Tibial nerve (tissue), 4 donors: ENCODE data around the gene ANKRD49. TPM values are rescaled to one million over a fixed set of nuclear protein-coding genes. Genes with fewer than 3 reads are reported as not detected.

Source experiments
- DNase-seq, 2 donors: peaks; one replicate each; pipeline ENCODE4 v3.0.0-alpha.2; 2019; ENCODE audit warnings: low spot score in 2 of 2
- H3K27ac ChIP-seq, 4 donors: fragments of 200-600 bp; sonication (generic) in 3 of 4; one replicate each; pipeline ENCODE4 v1.5.1; 2017 to 2019; ENCODE audit warnings: mild to moderate bottlenecking in 1 of 4
- H3K27me3 ChIP-seq, 2 donors: fragments of 200-600 bp; sonication (generic) in 1 of 2; one replicate each; pipeline versions ENCODE4 v1.5.1 to v1.6.0; 2017 to 2019
- H3K36me3 ChIP-seq, 3 donors: fragments of 200-600 bp; sonication (generic); one replicate each; pipeline ENCODE4 v1.5.1; 2018 to 2019
- H3K4me1 ChIP-seq, 4 donors: fragments of 200-600 bp; sonication (generic) in 3 of 4; one replicate each; pipeline ENCODE4 v1.5.1; 2017 to 2019
- H3K4me3 ChIP-seq, 4 donors: fragments of 200-600 bp; sonication (generic) in 3 of 4; one replicate each; pipeline ENCODE4 v1.5.1; 2017 to 2019; ENCODE audit warnings: mild to moderate bottlenecking in 1 of 4, moderate library complexity in 1 of 4
- H3K9me3 ChIP-seq, 4 donors: fragments of 200-600 bp; sonication (generic) in 3 of 4; one replicate each; pipeline ENCODE4 v1.5.1; 2017 to 2019
- CTCF ChIP-seq, 5 experiments: fragments of 200-600 bp in 3 of 5; fragments of 450-650 bp in 2 of 5; sonication (generic) in 3 of 5; IDR thresholded peaks; one replicate each; pipeline ENCODE4 v1.5.1; 2016 to 2019; ENCODE audit warnings: antibody characterized with exemption in 5 of 5, mild to moderate bottlenecking in 3 of 5, moderate library complexity in 2 of 5
- EP300 ChIP-seq, 2 donors: sonication (generic); formaldehyde crosslinking; IDR thresholded peaks; one replicate each; pipeline ENCODE4 v1.6.1; 2017; ENCODE audit warnings: antibody characterized with exemption in 2 of 2, mild to moderate bottlenecking in 1 of 2
- POLR2A ChIP-seq, 2 donors: fragments of 450-650 bp; IDR thresholded peaks; one replicate each; pipeline ENCODE4 v1.6.1; 2017; ENCODE audit warnings: antibody characterized with exemption in 2 of 2, mild to moderate bottlenecking in 2 of 2, moderate library complexity in 2 of 2
- WGBS, 2 donors: methylation state at CpG; one replicate each; pipeline ENCODE4 v1.1.5; 2018; 5-methylcytosine and 5-hydroxymethylcytosine counted together
- total RNA-seq, 4 donors: library from RNA; depleted of rRNA; stranded (reverse); fragments of >200 nt; gene quantifications; one replicate each; pipeline ENCODE4 v1.1.0, GENCODE V29; 2016

The ANKRD49 gene
- total RNA-seq, 4 donors from 2014 or later, result 9.2 to 44.9 (median 16.8) TPM

GRCh38 chr11:94526645-94527438 lies 33.1 kb downstream of the ANKRD49 start:
- H3K36me3 ChIP-seq, result no peaks in the 10 kb centered on the region
- no peaks in the 10 kb centered on the region for H3K9me3 ChIP-seq
- no peak for DNase-seq
- WGBS, 2 donors, result 77 to 82% methylated on average over 4 of the region's 4 CpGs
- H3K27me3 ChIP-seq, result no peaks in the 10 kb centered on the region
- H3K27ac ChIP-seq, result no peak overlapping the region
- TF ChIP-seq CTCF (IDR thresholded peaks at IDR 0.05), result no peak
- TF ChIP-seq POLR2A (IDR thresholded peaks at IDR 0.05), result no peak
- TF ChIP-seq EP300 (IDR thresholded peaks at IDR 0.05), result no peak
- H3K4me3 ChIP-seq, result no peak overlapping the region
- H3K4me1 ChIP-seq, result peaks cover 0 to 8% (median 0%) of the 10 kb centered on the region in 4 donors

- H3K4me3 ChIP-seq, result no peak overlapping the region
- TF ChIP-seq POLR2A (IDR thresholded peaks at IDR 0.05), result no peak
- TF ChIP-seq CTCF (IDR thresholded peaks at IDR 0.05), result no peak
- TF ChIP-seq EP300 (IDR thresholded peaks at IDR 0.05), result no peak
- H3K9me3 ChIP-seq, result no peaks in the 10 kb centered on the region
- DNase-seq, result no peak
- H3K4me1 ChIP-seq, result peaks cover 0 to 14% (median 0%) of the 10 kb centered on the region in 4 donors
- no peaks in the 10 kb centered on the region for H3K27me3 ChIP-seq
- no peak overlapping the region for H3K27ac ChIP-seq
- H3K36me3 ChIP-seq, result no peaks in the 10 kb centered on the region
Measured at GRCh38 chr11:94528551-94528950, 34.8 kb downstream of the ANKRD49 start.

DNA sequence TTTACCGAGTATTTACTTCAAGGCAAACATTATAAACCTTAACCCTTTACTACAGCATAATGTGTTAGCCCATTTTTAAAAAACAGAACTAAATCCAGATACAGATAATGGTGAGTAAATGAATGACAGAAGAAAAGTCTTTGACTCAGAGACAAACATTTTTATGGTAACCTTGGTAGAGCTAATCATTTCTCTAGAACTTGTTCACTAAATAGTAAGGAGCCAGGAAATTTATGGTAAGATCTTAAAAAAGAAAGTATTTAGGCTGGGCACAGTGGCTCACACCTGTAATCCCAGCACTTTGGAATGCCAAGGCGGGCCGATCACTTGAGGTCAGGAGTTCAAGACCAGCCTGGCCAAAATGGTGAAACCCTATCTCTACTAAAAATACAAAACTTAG lies 38.4 kb downstream of the ANKRD49 start:
- H3K4me3 ChIP-seq, result no peak overlapping the region
- H3K9me3 ChIP-seq, result no peaks in the 10 kb centered on the region
- peaks cover 0 to 18% (median 0%) of the 10 kb centered on the region in 4 donors for H3K4me1 ChIP-seq
- DNase-seq, result no peak
- WGBS, 2 donors, result 89 to 94% methylated on average over 3 of the region's 3 CpGs
- H3K27me3 ChIP-seq, result no peaks in the 10 kb centered on the region
- no peaks in the 10 kb centered on the region for H3K36me3 ChIP-seq
- no peak for TF ChIP-seq CTCF (IDR thresholded peaks at IDR 0.05)
- H3K27ac ChIP-seq, result no peak overlapping the region

GRCh38 chr11:94533206-94533605 lies 39.4 kb downstream of the ANKRD49 start:
- no peaks in the 10 kb centered on the region for H3K27me3 ChIP-seq
- no peak overlapping the region for H3K4me3 ChIP-seq
- H3K9me3 ChIP-seq, result no peaks in the 10 kb centered on the region
- no peaks in the 10 kb centered on the region for H3K36me3 ChIP-seq
- TF ChIP-seq EP300 (IDR thresholded peaks at IDR 0.05) (no peak), CTCF (IDR thresholded peaks at IDR 0.05) (no peak)
- WGBS, 2 donors, result 76 to 77% methylated on average over 1 of the region's 1 CpG
- DNase-seq, result no peak
- H3K4me1 ChIP-seq, result peaks cover 0 to 18% (median 0%) of the 10 kb centered on the region in 4 donors
- no peak overlapping the region for H3K27ac ChIP-seq

- Histone ChIP-seq H3K4me3 (no peak overlapping the region), H3K27ac (peak overlapping the region in 1 of 4 donors; percentile 47), H3K9me3 (no peaks in the 10 kb centered on the region), H3K36me3 (no peaks in the 10 kb centered on the region), H3K4me1 (peaks cover 0 to 18% (median 0%) of the 10 kb centered on the region in 4 donors), H3K27me3 (no peaks in the 10 kb centered on the region)
- TF ChIP-seq CTCF (IDR thresholded peaks at IDR 0.05), result no peak
- no peak for TF ChIP-seq POLR2A (IDR thresholded peaks at IDR 0.05)
- no peak for TF ChIP-seq EP300 (IDR thresholded peaks at IDR 0.05)
- DNase-seq, result no peak
- 59 to 70% methylated on average over 6 of the region's 6 CpGs for WGBS, 2 donors
Measured at GRCh38 chr11:94533696-94534630, 40.2 kb downstream of the ANKRD49 start.
